ENCODE results near the gene TBX4.
"Not testable (repeated sequence)": the region's sequence is repeated elsewhere in the genome, so short reads cannot be mapped to it uniquely, and the experiment has no call there.

TBX4 gene

GRCh38 chr17:61413661-61414126, 38.5 kb upstream of the TBX4 start:
- DNase-seq, result no peak

- no peak for DNase-seq
Observed at GRCh38 chr17:61414141-61414935, 37.9 kb upstream of the TBX4 start.

DNA sequence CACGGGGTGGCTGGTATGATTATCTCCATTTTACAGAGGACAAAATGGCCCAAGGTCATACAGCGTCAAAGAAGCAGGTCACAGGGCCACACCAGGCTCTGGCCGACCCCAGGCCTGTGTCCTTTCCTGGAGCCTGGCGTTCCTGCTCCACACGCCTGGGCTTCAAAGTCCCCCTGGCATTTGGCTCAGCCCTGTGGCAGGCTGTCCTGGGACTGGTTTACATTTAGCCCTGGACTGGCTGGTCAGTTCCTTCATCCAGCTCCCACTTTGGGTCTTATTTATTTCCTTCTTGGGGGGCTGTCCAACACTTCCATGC, 37.3 kb upstream of the TBX4 start:
- DNase-seq, result no peak

DNA sequence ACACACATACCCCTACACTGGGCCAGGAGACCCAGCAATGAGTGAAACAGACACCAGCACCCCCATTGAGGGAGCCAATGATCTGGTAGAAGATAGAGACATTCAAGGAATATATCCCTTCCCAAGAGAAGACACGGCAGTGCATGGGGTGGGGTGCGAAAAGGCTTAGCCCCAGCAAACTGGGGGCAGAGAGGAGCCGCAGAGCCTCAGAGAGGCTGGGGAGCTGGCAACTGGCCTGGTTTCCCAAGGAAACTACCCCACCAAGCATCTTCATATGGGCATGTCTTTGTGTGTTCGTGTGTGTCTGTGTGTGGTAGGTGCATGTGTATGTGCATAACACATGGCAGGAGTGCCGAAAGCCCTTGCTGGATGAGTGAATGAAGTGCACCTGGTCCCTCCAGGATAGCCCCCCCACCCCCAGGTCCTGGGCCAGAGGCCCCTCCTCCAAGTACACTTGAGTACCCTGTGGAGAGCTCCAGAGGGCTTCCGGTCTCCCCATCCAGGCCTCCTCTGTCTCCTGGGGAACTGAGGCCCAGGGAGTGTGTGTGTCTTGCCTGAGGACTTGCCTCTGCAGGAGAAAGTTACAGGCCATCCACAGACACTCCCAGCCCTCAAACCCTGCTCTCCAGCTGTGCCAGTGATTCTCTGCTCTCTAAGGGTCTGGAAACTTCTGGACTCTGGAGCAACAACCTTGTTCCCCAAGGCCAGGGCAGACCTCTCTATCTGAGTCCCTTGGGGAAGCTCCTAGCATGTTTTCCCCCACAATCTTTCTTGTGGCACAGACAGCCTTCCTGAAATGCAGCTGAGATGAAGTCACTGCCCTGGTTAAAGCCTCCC, 36.6 kb upstream of the TBX4 start:
- no peak for DNase-seq

DNA sequence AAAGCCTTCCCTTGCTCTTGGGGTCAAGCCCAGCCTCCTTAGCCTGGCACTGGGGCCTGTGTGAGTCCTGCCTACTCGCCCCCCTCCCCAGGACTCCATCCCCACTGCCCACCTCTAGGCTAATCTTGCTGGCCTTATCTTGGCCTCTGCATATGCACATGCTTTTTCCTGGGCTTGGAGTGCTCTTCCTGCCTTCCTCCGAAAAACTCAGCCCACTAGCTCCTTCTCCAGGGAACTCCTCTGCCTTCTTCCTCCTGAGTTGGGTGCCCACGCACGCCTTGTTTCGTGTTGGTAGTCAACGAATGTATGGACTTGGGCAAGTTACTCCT, 36.0 kb upstream of the TBX4 start:
- no peak for DNase-seq

- peak; percentile 26 for DNase-seq
Observed at GRCh38 chr17:61416540-61417363, 35.5 kb upstream of the TBX4 start.

DNA sequence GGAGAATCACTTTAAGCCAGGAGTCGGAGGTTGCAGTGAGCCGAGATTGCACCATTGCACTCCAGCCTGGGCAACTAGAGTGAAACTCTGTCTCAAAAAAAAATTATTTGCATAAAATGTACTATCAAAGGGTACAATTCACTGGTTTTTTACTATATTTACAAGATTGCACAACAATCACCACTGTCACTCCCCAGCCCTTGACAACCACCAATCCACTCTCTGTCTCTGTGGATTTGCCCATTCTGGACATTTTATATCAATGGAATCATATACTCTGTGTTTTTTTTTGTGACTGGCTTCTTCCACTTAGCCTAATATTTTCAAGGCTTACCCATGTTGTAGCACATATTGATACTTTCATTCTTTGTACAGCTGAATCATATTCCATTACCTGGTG, 33.8 kb upstream of the TBX4 start:
- no peak for DNase-seq

DNA sequence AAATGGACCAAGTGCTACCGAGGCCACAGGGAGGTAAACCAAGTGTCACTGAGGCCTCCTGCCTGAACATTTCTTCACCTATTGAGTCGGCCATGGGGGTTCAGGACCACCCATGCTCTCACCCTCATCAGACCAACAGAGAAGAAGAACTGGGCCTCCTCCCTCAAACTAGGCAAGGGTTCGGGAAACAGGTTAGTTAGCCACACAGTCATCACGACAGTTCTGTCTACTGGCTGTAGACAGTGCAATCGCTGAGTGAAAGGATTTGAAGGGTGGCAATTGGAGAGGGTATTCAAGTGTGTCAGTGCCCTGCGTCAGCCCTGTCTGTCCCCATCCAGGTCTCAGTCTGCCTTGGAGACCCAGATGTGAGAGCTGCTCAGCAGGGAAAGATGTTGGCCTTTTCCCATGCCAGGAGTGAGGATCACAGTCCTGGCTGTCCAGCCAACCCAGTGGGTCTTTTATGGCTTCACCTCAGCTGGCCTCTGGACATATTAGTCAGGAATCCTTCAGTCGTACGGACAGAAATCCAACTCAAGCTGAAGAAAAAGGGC, 32.7 kb upstream of the TBX4 start:
- no peak for DNase-seq

- no peak for DNase-seq
Observed at GRCh38 chr17:61420052-61420451, 32.2 kb upstream of the TBX4 start.

GRCh38 chr17:61420745-61421398, 31.4 kb upstream of the TBX4 start:
- DNase-seq, result no peak

- no peak for DNase-seq
Observed at GRCh38 chr17:61421460-61421859, 30.8 kb upstream of the TBX4 start.

DNA sequence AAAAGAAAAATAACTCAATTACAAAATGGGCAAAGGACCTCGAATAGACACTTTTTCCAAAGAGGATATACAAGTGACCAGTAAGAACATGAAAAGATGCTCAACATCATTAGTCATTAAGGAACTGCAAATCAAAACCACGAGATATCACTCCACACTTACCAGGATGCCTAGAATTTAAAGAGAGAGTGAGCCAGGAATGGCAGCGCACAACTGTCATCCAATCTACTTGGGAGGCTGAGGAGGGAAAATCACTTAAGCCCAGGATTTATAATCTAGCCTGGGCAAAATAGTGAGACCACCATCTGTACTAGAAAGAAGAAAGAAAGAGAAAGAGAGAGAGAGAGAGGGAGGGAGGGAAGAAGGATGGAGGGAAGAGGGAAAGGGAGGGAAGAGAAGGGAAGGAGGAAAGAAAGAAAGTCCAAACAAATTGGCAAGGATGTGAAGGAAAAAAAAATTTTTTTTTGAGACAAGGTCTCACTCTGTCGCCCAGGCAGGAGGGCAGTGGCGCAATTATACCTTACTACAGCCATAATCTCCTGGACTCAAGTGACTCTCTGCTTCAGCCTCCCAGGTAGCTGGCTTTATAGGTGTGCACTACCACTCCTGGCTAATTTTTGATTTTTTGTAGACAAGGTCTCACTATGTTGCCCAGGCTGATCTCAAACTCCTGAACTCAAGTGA, 30.0 kb upstream of the TBX4 start:
- no peak for DNase-seq

- DNase-seq, result no peak
Observed at GRCh38 chr17:61422869-61423268, 29.4 kb upstream of the TBX4 start.

DNA sequence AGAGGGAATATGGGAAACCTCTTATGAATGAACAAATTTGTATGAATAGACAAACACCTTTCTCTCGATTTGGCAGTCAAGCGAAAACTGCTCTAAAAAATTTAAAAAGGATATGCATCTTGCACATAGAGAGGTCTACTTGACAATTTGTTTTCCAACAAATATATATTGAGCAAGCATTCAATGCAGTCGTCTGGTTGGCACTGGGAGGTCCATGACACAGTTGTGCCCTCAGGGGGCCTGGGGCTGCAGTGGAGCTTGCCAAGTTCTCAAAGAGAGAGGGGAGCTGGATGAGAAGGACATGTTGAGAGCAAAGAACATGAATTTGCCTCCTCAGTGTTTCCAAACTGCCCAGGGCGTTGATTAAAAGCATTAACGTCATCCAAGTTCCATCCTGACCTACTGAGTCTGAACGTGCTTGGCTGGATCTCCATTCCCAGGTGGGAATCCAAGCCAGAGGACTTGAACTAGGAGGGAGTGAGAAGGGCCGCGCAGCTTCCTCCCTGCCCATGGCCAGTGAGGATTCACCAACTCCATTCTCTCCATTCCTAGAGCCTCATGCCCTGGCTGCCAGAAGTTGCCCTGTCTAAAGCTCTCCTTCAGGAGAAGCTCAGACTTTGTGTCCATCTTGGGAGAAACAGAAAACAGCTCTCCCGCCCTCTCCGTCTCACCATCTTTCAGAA, 28.1 kb upstream of the TBX4 start:
- DNase-seq, result no peak

GRCh38 chr17:61425682-61426481, 26.3 kb upstream of the TBX4 start:
- no peak for DNase-seq

DNA sequence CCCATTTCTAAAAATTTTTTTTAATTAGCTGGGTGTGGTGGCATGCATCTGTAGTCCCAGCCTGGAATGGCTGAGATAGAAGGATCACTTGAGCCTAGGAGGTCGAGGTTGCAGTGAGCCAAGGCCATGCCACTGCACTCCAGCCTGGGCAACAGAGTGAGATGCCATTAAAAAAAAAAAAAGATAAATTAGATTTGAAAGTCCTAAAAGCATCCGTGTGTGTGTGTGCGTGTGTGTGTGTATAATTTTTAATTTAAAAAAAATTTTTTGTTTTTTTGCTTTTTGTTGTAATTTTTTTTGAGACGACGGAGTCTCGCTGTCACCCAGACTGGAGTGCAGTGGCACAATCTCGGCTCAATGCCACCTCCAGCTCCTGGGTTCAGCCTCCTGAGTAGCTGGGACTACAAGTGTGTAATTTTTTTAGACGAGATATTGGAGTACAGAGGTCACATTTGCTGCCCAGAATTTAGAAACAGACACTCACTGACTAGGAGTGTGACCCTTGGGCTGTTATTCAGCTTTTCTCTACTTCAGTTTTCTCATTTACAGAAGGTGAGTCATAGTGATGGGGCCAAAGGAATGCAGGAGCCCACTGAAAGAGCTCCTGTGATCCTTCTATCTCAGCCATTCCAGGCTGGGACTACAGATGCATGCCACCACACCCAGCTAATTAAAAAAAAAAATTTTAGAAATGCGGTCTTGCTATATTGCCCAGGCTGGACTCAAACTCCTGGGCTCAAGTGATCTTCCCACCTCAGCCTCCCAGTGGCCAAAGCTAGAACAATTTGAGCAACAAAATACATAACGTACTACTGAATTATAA, 25.5 kb upstream of the TBX4 start:
- DNase-seq, result no peak

GRCh38 chr17:61427567-61427966, 24.7 kb upstream of the TBX4 start:
- no peak for DNase-seq

GRCh38 chr17:61429274-61429673, 22.9 kb upstream of the TBX4 start:
- DNase-seq, result no peak

- not testable (repeated sequence) for DNase-seq
Observed at GRCh38 chr17:61429831-61430230, 22.4 kb upstream of the TBX4 start.
